NCI-H2171 treated with DMSO at 0.1 percent for 48 hours (cell line): ENCODE results near the gene EPHA8.

Experiments
- DNase-seq: peaks from one replicate; lab custom pipeline; 2025; lab: John Stamatoyannopoulos, UW

The EPHA8 gene

DNA sequence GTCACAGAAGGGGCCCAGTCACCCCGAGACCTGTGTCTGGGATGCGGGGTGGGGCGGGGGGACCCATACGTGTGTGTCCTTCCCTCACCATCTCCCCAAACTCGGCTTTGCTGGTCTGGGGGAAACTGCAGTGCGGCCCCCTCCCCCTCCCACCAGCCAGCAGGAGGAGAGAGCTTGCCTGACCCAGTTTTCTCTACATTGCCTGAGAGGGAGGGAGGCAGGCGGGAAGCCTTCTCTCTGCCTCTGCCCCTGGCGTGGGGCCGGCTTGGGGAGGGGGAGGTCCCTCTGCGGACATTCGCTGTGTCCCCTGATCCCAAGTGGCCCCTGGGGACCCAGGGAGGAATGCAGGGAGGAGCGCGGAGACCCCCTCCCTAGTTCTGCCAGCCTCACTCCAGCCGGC, 3.9 kb downstream of the EPHA8 start:
- no peak for DNase-seq

DNA sequence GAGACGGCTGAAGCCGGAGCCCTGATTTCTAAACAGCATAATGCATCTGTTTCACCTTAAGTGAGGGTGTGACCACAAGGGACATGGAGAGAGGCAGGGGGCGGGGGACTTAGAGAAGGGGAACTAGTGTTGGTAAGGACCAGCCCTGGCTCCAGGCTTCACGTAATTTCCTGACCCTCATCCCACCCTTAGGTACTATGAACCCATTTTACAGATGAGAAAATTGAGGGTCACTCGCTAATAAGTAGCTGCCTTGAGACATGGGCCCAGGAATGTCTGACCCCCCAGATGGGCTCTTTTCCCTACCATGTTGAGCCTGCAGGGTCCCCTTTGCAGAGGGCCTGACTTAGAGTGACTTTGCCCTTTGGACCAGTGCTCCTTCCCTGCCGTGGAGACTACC, 4.7 kb downstream of the EPHA8 start:
- DNase-seq, result no peak

- no peak for DNase-seq
These were observed 6.0 kb downstream of the EPHA8 start for GRCh38 chr1:22569269-22569668.

- no peak for DNase-seq
These were observed 7.0 kb downstream of the EPHA8 start for GRCh38 chr1:22570140-22570909.

- DNase-seq, result peak; percentile 55
These were observed 9.5 kb downstream of the EPHA8 start for GRCh38 chr1:22572818-22573217.

DNA sequence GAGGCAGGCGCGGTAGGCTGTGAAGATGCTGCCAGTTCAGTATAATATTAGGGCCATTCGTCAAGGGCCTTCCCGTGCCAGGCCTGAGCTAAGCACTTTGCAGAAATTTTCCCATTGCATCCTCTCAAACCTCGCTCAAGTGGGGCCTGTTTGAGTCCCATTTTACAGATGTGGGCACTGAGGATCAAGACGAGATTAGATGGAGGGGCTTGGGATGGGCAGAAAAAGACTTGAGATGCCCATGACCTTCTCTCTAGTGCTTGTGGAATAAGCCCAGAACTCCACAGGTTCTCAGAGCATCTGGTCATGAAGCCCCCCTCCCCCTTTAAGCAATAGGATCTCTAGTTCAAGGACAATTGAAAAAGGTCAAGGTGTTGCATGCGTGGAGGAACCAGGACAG, 9.9 kb downstream of the EPHA8 start:
- no peak for DNase-seq

DNA sequence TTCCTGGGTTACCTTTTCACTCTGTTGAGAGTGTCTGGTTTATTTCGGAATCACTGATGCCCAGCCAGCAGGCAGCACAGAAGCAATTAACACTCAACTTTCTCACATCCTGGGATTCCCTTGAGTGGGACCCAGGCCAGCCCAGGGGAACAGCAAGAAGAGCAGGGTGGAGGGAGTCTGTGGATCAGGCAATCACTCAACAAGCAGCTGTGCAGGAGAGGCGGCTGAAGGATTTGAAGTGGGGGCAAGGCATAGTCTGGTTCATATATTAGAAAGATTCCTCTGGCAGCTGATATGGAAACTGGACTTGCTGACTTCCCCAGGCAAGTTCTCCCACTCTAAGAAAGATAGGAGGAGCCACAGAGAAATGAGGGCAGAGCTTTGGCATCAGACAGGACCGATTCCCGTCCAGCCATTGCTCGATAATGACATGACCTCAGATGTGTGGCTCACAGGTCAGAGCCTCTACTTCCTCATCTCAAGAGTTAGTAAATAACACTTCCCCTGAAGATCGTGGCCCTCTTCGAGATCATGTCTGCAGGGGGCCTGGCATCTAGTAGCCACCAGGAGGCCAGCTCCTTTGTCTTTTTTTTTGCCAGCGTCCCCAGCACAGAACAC, 12.4 kb downstream of the EPHA8 start:
- no peak for DNase-seq

GRCh38 chr1:22576150-22576544, 12.9 kb downstream of the EPHA8 start:
- DNase-seq, result no peak

DNA sequence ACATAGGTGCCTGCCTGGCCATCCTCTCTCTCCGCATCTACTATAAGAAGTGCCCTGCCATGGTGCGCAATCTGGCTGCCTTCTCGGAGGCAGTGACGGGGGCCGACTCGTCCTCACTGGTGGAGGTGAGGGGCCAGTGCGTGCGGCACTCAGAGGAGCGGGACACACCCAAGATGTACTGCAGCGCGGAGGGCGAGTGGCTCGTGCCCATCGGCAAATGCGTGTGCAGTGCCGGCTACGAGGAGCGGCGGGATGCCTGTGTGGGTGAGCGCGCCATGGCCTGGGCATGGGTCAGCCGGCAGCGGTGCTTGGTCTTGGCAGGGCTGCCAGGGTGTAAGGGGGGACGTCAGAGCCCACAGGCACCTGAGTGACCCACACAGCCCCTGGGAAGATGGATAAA, 13.3 kb downstream of the EPHA8 start:
- DNase-seq, result no peak

GRCh38 chr1:22578732-22579361, 15.6 kb downstream of the EPHA8 start:
- DNase-seq, result no peak

DNA sequence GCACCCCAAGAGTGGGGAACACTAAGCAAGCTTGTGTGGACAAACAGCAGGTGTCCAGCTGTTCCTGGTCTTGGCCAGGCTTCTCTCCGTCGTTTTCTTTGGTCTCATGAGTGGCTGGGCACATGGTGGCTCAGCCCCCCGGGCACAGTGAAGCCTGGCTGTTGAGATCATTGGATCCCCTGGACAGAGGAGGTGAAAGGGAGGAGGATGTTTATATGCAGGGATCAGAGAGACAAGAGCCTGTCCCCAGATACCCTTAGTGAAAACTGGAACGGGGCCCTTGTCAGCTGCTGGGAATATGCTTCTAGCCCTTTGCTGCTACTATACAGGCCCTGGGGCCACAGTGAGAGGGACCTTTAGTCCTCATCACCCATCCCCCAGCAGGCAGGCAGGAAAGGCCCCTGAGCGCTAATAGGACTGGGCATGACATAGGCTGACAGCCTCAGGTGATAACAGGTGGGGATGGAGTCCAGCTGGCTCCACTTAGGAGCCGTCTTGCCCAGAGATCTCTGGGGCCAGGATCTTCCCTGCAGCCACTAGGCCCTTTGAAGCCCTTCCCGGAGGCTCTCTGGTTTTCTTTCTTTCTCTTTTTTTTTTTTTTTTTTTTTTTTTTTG, 16.4 kb downstream of the EPHA8 start:
- DNase-seq, result no peak

DNA sequence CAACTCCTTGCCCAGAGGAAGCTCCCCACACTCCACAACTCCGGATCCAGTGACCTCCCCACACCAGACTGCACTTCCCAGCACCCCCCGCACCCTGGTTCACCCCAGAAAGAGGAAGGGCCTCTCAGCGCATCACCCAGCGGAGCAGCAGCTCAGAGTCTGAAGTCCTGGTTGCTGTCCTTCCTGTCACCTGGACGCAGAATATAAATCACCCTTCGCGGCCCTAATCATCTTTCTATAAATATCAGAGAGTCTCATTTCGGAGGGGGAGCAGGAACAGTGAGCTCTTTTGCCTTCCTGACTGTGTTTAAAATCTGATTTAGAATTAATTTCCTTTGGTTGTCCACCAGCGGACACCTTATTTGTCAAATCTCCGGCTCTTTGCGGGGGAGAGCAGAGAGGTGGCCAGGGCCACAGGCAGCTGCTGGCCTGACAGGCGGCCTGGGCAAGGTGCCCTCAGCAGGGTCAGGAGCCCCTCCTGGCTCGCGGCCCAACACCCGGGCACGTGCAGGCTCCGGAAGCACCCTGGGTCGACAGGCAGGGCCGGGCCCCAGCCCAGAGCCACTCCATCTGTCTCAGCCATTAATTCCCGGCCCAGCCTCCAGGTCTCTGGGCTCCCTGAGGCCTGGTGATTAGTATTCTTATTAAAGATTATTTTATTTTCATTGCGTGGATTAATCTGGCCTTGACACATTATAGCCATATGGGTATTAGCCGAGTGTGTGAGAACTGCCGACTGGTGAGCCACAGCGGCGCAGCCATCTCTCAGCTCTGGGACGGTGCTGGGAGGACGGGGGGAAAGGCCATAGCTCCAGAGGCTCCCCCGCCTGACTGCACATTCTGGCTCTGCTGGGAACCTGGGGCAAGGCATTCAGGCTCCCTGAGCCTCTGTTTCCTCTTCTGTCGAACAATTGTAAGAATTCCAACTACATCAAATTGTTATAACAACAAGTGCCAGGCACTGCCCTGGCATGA, 19.7 kb downstream of the EPHA8 start:
- DNase-seq, result no peak

DNA sequence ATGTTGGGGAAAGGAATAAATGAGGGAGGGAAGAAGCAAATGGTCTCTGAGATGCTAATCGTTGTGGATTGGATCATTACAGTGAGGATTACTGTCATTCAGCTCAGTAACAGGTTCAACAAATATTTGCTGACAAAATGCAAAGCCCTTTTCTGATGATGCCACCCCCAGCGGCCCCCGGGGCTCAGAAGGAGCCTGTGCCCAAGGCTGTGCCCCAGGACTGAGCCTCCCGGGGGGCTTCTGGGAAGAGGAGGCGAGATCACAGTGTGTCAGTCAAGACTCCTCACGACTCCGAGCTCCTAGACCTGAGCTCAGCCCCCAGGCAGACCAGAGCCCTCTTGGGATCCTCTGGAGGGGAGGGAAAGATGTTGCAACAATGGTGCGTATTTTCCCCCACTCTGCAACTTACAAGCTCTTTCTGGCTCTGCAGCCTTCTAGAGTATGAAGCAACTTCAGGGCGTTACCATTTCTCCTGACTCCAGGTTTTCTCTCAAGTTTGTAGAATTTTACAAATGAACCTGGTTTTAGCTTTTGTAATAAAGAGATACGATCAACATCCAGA, 20.8 kb downstream of the EPHA8 start:
- DNase-seq, result no peak

DNA sequence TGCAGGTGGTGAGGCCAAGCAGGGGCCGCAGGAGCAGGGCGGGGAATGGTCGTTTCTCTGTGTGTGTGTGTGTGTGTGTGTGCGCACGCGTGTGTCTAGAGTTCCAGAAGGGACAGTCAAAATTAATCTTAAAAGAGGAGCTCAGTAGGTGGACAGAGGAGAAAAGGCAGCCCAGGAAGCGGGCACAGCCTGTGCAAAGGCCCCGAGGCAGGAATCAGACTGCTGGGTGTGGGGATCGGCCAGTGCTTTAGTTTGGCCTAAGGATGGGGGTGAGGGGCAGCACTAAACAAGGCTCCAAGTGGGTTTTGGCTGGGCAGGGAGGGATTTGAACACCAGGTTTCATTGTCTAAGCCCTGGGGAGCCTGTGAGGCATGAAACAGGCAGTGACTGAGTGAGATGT, 21.7 kb downstream of the EPHA8 start:
- no peak for DNase-seq

DNA sequence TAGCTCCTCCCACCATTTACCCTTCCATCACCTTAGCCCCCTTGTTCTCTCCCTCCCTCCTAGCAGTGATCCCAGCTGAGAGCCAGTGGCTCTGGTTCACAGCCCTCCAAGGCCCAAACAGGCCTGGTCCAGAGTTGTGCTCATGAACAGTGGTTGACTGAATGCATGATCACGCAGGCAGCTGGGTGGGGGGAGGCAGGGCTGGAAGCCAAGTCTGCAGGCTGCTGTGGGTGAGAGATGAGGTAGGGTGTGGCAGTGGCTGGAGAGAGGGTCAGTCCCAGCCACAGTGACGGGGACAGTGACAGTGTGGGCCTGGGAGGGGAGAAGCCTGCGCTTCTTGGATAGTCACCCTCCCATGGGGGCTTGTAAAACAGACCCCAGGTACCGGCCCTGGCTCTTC, 22.2 kb downstream of the EPHA8 start:
- no peak for DNase-seq

GRCh38 chr1:22586356-22587130, 23.3 kb downstream of the EPHA8 start:
- DNase-seq, result no peak

DNA sequence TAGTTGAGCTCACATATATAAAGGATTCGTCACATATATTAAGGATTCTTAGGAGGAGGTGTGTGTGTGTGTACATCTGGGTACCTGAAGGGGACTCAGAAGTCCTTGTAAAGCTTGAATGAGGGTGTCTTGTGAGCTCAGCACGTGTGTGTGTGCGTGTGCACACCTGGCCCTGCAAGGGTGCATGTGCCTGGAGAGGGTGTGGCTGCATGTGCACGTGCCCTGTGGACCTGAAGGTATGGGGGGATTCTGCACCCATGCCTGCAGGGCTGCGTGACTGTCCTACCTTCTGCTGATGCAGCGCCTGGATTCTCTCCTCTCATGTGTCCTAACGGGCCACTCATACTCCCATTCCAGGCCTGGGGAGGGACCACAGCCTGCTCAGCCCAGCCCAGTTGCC, 24.0 kb downstream of the EPHA8 start:
- DNase-seq, result no peak

GRCh38 chr1:22588899-22589422, 25.7 kb downstream of the EPHA8 start:
- DNase-seq, result no peak

GRCh38 chr1:22591576-22591975, 28.3 kb downstream of the EPHA8 start:
- DNase-seq, result no peak

GRCh38 chr1:22592051-22592450, 28.8 kb downstream of the EPHA8 start:
- DNase-seq, result no peak
